ENCODE data around the gene SOX5. TPM values are rescaled to one million over a fixed set of nuclear protein-coding genes. Genes with fewer than 3 reads are reported as not detected.
"Not testable (repeated sequence)": the region's sequence is repeated elsewhere in the genome, so short reads cannot be mapped to it uniquely, and the experiment has no call there.

SOX5 gene
- total and polyA plus RNA-seq, 3 donors from 2014 or later = 26.0 to 93.3 (median 29.2) TPM

GRCh38 chr12:23731035-23731434 lies 218.4 kb downstream of the SOX5 start:
- TF ChIP-seq POLR2A (IDR thresholded peaks at IDR 0.05) = no peak
- H3K36me3 ChIP-seq (ENCODE audit: low read depth, missing control alignments) = no peaks in the 10 kb centered on the region
- H3K9me3 ChIP-seq = no peaks in the 10 kb centered on the region
- no peaks in the 10 kb centered on the region for H3K27me3 ChIP-seq
- DNase-seq = no peak
- WGBS, 2 donors = 92 to 97% methylated on average over 3 of the region's 3 CpGs
- H3K4me1 ChIP-seq = no peaks in the 10 kb centered on the region
- H3K27ac ChIP-seq = no peak overlapping the region
- no peak overlapping the region for H3K4me3 ChIP-seq
- intact Hi-C loops (cut with DNase I; ENCODE audit: low total_unique reads) = no loop called here

- intact Hi-C loops (cut with DNase I; ENCODE audit: low total_unique reads) = no loop called here
- Histone ChIP-seq H3K9me3 (no peaks in the 10 kb centered on the region), H3K36me3 (ENCODE audit: low read depth, missing control alignments) (no peaks in the 10 kb centered on the region), H3K4me3 (no peak overlapping the region), H3K27ac (no peak overlapping the region), H3K4me1 (no peaks in the 10 kb centered on the region), H3K27me3 (no peaks in the 10 kb centered on the region)
- DNase-seq = no peak
- TF ChIP-seq CTCF (IDR thresholded peaks at IDR 0.05) = no peak
- TF ChIP-seq POLR2A (IDR thresholded peaks at IDR 0.05) = no peak
Measured at GRCh38 chr12:23729359-23729758, 220.1 kb downstream of the SOX5 start.

- Histone ChIP-seq H3K4me1 (no peaks in the 10 kb centered on the region), H3K4me3 (no peak overlapping the region), H3K36me3 (ENCODE audit: low read depth, missing control alignments) (no peaks in the 10 kb centered on the region), H3K9me3 (no peaks in the 10 kb centered on the region), H3K27ac (no peak overlapping the region), H3K27me3 (no peaks in the 10 kb centered on the region)
- intact Hi-C loops (cut with DNase I; ENCODE audit: low total_unique reads) = no loop called here
- no peak for DNase-seq
- 77 to 85% methylated on average over 2 of the region's 2 CpGs for WGBS, 2 donors
- no peak for TF ChIP-seq CTCF (IDR thresholded peaks at IDR 0.05)
- no peak for TF ChIP-seq POLR2A (IDR thresholded peaks at IDR 0.05)
Measured at GRCh38 chr12:23726646-23727045, 222.8 kb downstream of the SOX5 start.

DNA sequence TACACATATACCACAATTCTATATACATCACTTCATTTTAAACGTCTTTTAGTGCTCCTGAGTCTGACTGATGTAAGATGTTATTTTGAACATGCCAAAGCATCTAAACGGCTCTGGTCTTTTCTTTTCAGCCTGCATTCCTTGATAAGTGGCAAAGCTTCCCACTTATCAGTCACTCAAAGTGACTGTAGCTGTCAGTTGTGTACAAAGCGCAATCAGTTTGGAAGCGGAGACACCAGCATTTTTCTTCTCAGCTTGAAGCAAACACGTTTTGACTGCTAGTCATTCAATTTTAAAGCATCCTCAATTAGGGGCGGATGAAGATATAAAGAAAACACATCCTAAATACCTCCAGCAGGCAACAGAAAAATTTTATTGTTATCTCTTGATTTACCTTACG lies 226.8 kb downstream of the SOX5 start:
- whole genome bisulfite sequencing, 2 donors = 61 to 79% methylated on average over 7 of the region's 7 CpGs

DNA sequence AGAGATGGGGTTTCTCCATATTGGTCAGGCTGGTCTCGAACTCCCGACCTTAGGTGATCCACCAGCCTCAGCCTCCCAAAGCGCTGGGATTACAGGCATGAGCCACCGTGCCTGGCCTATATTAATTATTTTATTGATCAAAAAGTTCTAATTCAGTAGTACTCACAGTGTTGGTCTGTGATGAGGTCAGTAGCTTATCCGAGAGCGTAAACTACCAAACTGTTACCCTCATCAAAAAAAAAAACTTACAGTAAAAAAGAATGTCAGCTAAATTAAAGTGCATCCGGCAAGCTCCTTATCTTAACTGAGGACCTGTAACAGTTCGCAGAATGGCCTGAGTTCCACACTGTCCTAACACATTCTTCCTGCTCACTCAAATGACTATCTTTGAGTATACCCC lies 228.2 kb downstream of the SOX5 start:
- no peak for DNase-seq
- H3K9me3 ChIP-seq = no peaks in the 10 kb centered on the region
- H3K36me3 ChIP-seq (ENCODE audit: low read depth, missing control alignments) = no peaks in the 10 kb centered on the region
- no peak overlapping the region for H3K27ac ChIP-seq
- no peaks in the 10 kb centered on the region for H3K27me3 ChIP-seq
- H3K4me3 ChIP-seq = no peak overlapping the region
- intact Hi-C loops (cut with DNase I; ENCODE audit: low total_unique reads) = no loop called here
- WGBS, 2 donors = 93 to 95% methylated on average over 8 of the region's 8 CpGs
- TF ChIP-seq POLR2A (IDR thresholded peaks at IDR 0.05) = no peak
- H3K4me1 ChIP-seq = no peaks in the 10 kb centered on the region

More for the DNA sequence above, 226.8 kb downstream of the SOX5 start:
- Histone ChIP-seq H3K27me3 (no peaks in the 10 kb centered on the region), H3K9me3 (no peaks in the 10 kb centered on the region), H3K4me3 (no peak overlapping the region), H3K4me1 (no peaks in the 10 kb centered on the region), H3K27ac (no peak overlapping the region), H3K36me3 (ENCODE audit: low read depth, missing control alignments) (no peaks in the 10 kb centered on the region)
- DNase-seq = no peak
- intact Hi-C loops (cut with DNase I; ENCODE audit: low total_unique reads) = no loop called here
- TF ChIP-seq POLR2A (IDR thresholded peaks at IDR 0.05) = no peak
- no peak for TF ChIP-seq CTCF (IDR thresholded peaks at IDR 0.05)

GRCh38 chr12:23719493-23719892 lies 230.0 kb downstream of the SOX5 start:
- no peak for TF ChIP-seq POLR2A (IDR thresholded peaks at IDR 0.05)
- no peak for TF ChIP-seq CTCF (IDR thresholded peaks at IDR 0.05)
- WGBS, 2 donors = 83 to 90% methylated on average over 2 of the region's 2 CpGs
- no peak overlapping the region for H3K27ac ChIP-seq
- no peaks in the 10 kb centered on the region for H3K36me3 ChIP-seq (ENCODE audit: low read depth, missing control alignments)
- DNase-seq = no peak
- no peaks in the 10 kb centered on the region for H3K4me1 ChIP-seq
- H3K4me3 ChIP-seq = no peak overlapping the region
- intact Hi-C loops (cut with DNase I; ENCODE audit: low total_unique reads) = no loop called here
- H3K27me3 ChIP-seq = no peaks in the 10 kb centered on the region
- no peaks in the 10 kb centered on the region for H3K9me3 ChIP-seq

- H3K4me3 ChIP-seq; DNase-seq; H3K4me1 ChIP-seq; H3K9me3 ChIP-seq; H3K36me3 ChIP-seq (ENCODE audit: low read depth, missing control alignments); H3K27ac ChIP-seq; intact Hi-C loops (cut with DNase I; ENCODE audit: low total_unique reads); H3K27me3 ChIP-seq: not testable (repeated sequence)
- WGBS, 2 donors = 89 to 94% methylated on average over 4 of the region's 4 CpGs
Measured at GRCh38 chr12:23710361-23710760, 239.1 kb downstream of the SOX5 start.
